ENCODE measurements around the gene DNAH8.

DNA sequence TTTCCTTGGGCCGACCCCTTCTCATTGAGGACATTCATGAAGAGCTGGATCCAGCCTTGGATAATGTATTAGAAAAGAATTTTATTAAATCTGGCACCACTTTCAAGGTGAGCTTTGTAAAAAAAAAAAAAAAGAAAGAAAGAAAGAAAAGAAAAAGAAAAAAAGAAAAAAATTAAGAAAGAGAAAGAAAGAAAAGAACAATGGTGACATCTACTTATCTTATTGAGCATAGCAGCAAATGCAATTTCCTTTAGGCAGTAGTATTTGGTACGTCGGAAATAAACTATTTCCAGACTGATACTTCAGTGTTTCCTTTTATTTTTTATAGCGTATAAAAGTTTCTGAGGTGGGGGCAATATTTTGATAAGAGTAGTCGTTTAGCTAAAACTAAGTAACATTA lies 214.4 kb downstream of the DNAH8 start:
- TF ChIP-seq, protein P1, sequence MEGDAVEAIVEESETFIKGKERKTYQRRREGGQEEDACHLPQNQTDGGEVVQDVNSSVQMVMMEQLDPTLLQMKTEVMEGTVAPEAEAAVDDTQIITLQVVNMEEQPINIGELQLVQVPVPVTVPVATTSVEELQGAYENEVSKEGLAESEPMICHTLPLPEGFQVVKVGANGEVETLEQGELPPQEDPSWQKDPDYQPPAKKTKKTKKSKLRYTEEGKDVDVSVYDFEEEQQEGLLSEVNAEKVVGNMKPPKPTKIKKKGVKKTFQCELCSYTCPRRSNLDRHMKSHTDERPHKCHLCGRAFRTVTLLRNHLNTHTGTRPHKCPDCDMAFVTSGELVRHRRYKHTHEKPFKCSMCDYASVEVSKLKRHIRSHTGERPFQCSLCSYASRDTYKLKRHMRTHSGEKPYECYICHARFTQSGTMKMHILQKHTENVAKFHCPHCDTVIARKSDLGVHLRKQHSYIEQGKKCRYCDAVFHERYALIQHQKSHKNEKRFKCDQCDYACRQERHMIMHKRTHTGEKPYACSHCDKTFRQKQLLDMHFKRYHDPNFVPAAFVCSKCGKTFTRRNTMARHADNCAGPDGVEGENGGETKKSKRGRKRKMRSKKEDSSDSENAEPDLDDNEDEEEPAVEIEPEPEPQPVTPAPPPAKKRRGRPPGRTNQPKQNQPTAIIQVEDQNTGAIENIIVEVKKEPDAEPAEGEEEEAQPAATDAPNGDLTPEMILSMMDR (IDR thresholded peaks at IDR 0.05) = no peak
- TF ChIP-seq POLR2AphosphoS5 (IDR thresholded peaks at IDR 0.05) = no peak
- TF ChIP-seq POLR2A (IDR thresholded peaks at IDR 0.05; ENCODE audit: low read depth) = no peak

Measured in esophagus muscularis mucosa (tissue), 3 donors.